Stimulated activated CD4-positive, alpha-beta T cell treated with anti-CD3 and anti-CD28 coated beads, TNF-alpha, amount 100 ng/mL, for 48 hours (primary cell): ENCODE results near the gene RIMBP2.

ENCODE experiments used
- DNase-seq, 3 donors: peaks; one replicate each; pipeline ENCODE4 v3.0.0-alpha.2; 2020; ENCODE audit warnings: low read depth in 3 of 3

Gene RIMBP2

GRCh38 chr12:130683811-130684210 lies 32.3 kb downstream of the RIMBP2 start:
- no peak for DNase-seq

- DNase-seq: no peak
These were observed 33.0 kb downstream of the RIMBP2 start for GRCh38 chr12:130683080-130683479.

GRCh38 chr12:130680451-130680990 lies 35.6 kb downstream of the RIMBP2 start:
- DNase-seq: no peak

- DNase-seq: no peak
These were observed 38.0 kb downstream of the RIMBP2 start for GRCh38 chr12:130677957-130678558.

GRCh38 chr12:130675791-130676190 lies 40.3 kb downstream of the RIMBP2 start:
- no peak for DNase-seq

- DNase-seq: no peak
These were observed 41.0 kb downstream of the RIMBP2 start for GRCh38 chr12:130675121-130675520.

GRCh38 chr12:130674676-130675075 lies 41.4 kb downstream of the RIMBP2 start:
- DNase-seq: no peak

GRCh38 chr12:130673036-130673705 lies 42.9 kb downstream of the RIMBP2 start:
- DNase-seq: no peak

GRCh38 chr12:130672089-130672820 lies 43.8 kb downstream of the RIMBP2 start:
- no peak for DNase-seq

GRCh38 chr12:130671556-130671955 lies 44.5 kb downstream of the RIMBP2 start:
- no peak for DNase-seq

GRCh38 chr12:130669797-130670196 lies 46.3 kb downstream of the RIMBP2 start:
- no peak for DNase-seq

- no peak for DNase-seq
These were observed 46.9 kb downstream of the RIMBP2 start for GRCh38 chr12:130669205-130669557.

GRCh38 chr12:130668286-130669204 lies 47.6 kb downstream of the RIMBP2 start:
- no peak for DNase-seq

GRCh38 chr12:130667421-130667960 lies 48.6 kb downstream of the RIMBP2 start:
- DNase-seq: no peak

- no peak for DNase-seq
These were observed 49.5 kb downstream of the RIMBP2 start for GRCh38 chr12:130666645-130667044.

GRCh38 chr12:130665753-130666152 lies 50.3 kb downstream of the RIMBP2 start:
- DNase-seq: no peak

GRCh38 chr12:130664772-130665171 lies 51.3 kb downstream of the RIMBP2 start:
- DNase-seq: no peak

GRCh38 chr12:130664252-130664651 lies 51.8 kb downstream of the RIMBP2 start:
- DNase-seq: no peak

- no peak for DNase-seq
These were observed 52.6 kb downstream of the RIMBP2 start for GRCh38 chr12:130663514-130663913.

GRCh38 chr12:130661486-130662255 lies 54.4 kb downstream of the RIMBP2 start:
- DNase-seq: no peak

GRCh38 chr12:130661059-130661458 lies 55.0 kb downstream of the RIMBP2 start:
- no peak for DNase-seq
